Measurements from ENCODE around the gene RABGAP1L.

- no peak for TF ChIP-seq CTCF (IDR thresholded peaks at IDR 0.05)
- no peak for TF ChIP-seq POLR2AphosphoS5 (IDR thresholded peaks at IDR 0.05)
These were observed 372.4 kb downstream of the RABGAP1L start for GRCh38 chr1:174531751-174532150.

All from gastroesophageal sphincter (tissue), 3 donors.